Nephron progenitor cell (in vitro differentiated cells): ENCODE measurements around the gene ARHGAP26.
A peak's percentile ranks its signal among the peaks of the same experiment; 100 is the strongest.

Source experiments
- DNase-seq: peaks from one replicate; pipeline ENCODE4 v3.0.0; 2021
- H3K27ac Mint-ChIP-seq: 2 replicates; pipeline ENCODE4 v1.8.0; 2021; ENCODE audit warnings: mild to moderate bottlenecking, moderate library complexity, mixed read lengths
- H3K27me3 Mint-ChIP-seq: 2 replicates; pipeline ENCODE4 v1.8.0; 2021; ENCODE audit warnings: mild to moderate bottlenecking, low read depth, mixed read lengths; ENCODE audit not compliant: poor library complexity
- H3K36me3 Mint-ChIP-seq: 2 replicates; pipeline ENCODE4 v1.8.0; 2021; ENCODE audit warnings: low read depth, mixed read lengths
- H3K4me1 Mint-ChIP-seq: 2 replicates; pipeline ENCODE4 v1.8.0; 2021; ENCODE audit warnings: mixed read lengths
- H3K4me3 Mint-ChIP-seq: 2 replicates; pipeline ENCODE4 v1.8.0; 2021; ENCODE audit warnings: mild to moderate bottlenecking, moderate library complexity, mixed read lengths
- H3K9me3 Mint-ChIP-seq: 2 replicates; pipeline ENCODE4 v1.8.0; 2021; ENCODE audit warnings: mild to moderate bottlenecking, moderate library complexity, mixed read lengths
- CTCF ChIP-seq: fragments of 200-600 bp; sonication (generic); IDR thresholded peaks from 2 replicates; pipeline ENCODE4 v1.5.0; 2021; ENCODE audit warnings: antibody characterized with exemption

Gene ARHGAP26

DNA sequence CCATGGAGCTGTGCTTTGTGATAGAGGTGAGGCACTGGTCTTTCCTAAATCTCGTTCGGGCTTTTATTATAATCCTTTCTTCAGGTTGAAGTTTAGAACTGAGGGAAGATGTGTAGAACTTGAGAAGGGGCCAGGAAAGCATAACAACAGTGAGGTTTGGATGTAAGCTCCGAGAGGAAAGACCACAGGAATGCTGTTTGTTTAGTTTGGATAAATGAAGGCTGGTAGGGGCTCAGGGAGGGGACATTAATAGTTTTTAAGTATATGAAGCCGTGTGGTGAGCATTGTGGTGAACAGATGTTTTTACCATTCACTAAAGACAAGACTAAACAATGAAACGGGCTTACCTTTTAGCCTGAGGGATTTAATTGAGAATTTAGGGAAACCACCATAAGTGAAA is 130.8 kb downstream of the ARHGAP26 start:
- Mint-ChIP-seq H3K27me3 (peaks cover 5% of the 10 kb centered on the region), H3K4me3 (no peak overlapping the region), H3K27ac (peak overlapping the region; percentile 59), H3K36me3 (no peaks in the 10 kb centered on the region), H3K9me3 (no peaks in the 10 kb centered on the region), H3K4me1 (peaks cover 35% of the 10 kb centered on the region)
- no peak for DNase-seq
- no peak for TF ChIP-seq CTCF

- no peak overlapping the region for H3K4me3 Mint-ChIP-seq
- no peaks in the 10 kb centered on the region for H3K36me3 Mint-ChIP-seq
- H3K9me3 Mint-ChIP-seq, result no peaks in the 10 kb centered on the region
- H3K4me1 Mint-ChIP-seq, result peaks cover 35% of the 10 kb centered on the region
- no peak overlapping the region for H3K27ac Mint-ChIP-seq
- peaks cover 5% of the 10 kb centered on the region for H3K27me3 Mint-ChIP-seq
- TF ChIP-seq CTCF, result no peak
- DNase-seq, result no peak
Observed at GRCh38 chr5:142901476-142902185, 131.5 kb downstream of the ARHGAP26 start.

- H3K27me3 Mint-ChIP-seq, result peaks cover 2% of the 10 kb centered on the region
- H3K36me3 Mint-ChIP-seq, result no peaks in the 10 kb centered on the region
- H3K4me1 Mint-ChIP-seq, result peaks cover 40% of the 10 kb centered on the region
- no peak for DNase-seq
- no peak overlapping the region for H3K4me3 Mint-ChIP-seq
- TF ChIP-seq CTCF, result no peak
- H3K27ac Mint-ChIP-seq, result no peak overlapping the region
- H3K9me3 Mint-ChIP-seq, result no peaks in the 10 kb centered on the region
Observed at GRCh38 chr5:142902186-142902965, 132.2 kb downstream of the ARHGAP26 start.

GRCh38 chr5:142904416-142904815 is 134.2 kb downstream of the ARHGAP26 start:
- no peaks in the 10 kb centered on the region for H3K9me3 Mint-ChIP-seq
- peaks cover 10% of the 10 kb centered on the region for H3K36me3 Mint-ChIP-seq
- H3K4me1 Mint-ChIP-seq, result peaks cover 38% of the 10 kb centered on the region
- DNase-seq, result no peak
- no peaks in the 10 kb centered on the region for H3K27me3 Mint-ChIP-seq
- no peak overlapping the region for H3K27ac Mint-ChIP-seq
- no peak for TF ChIP-seq CTCF
- H3K4me3 Mint-ChIP-seq, result no peak overlapping the region

- Mint-ChIP-seq H3K4me3 (no peak overlapping the region), H3K36me3 (peaks cover 10% of the 10 kb centered on the region), H3K9me3 (no peaks in the 10 kb centered on the region), H3K4me1 (peaks cover 29% of the 10 kb centered on the region), H3K27me3 (no peaks in the 10 kb centered on the region), H3K27ac (no peak overlapping the region)
- no peak for TF ChIP-seq CTCF
- DNase-seq, result no peak
Observed at GRCh38 chr5:142905348-142905747, 135.2 kb downstream of the ARHGAP26 start.
